GM12878 (cell line): ENCODE measurements around the gene HCLS1. TPM values are rescaled to one million over a fixed set of nuclear protein-coding genes. Genes with fewer than 3 reads are reported as not detected.

Experiments
- BCL11A ChIP-seq: IDR thresholded peaks from 2 replicates; pipeline ENCODE4 v1.6.1; 2011; ENCODE audit warnings: low read depth, low read length
- CEBPZ ChIP-seq: fragments of 150-350 bp; IDR thresholded peaks from 2 replicates; pipeline ENCODE4 v1.6.1; 2016; ENCODE audit warnings: low read depth, low read length
- CREM ChIP-seq: IDR thresholded peaks from 2 replicates; pipeline ENCODE4 v1.6.1; 2014; ENCODE audit warnings: antibody characterized with exemption, low read depth
- HSF1 ChIP-seq: fragments of 150-350 bp; IDR thresholded peaks from 2 replicates; pipeline ENCODE4 v1.6.1; 2014; ENCODE audit warnings: mild to moderate bottlenecking, low read depth, low read length
- IRF3 ChIP-seq: fragments of 450-650 bp; IDR thresholded peaks from 2 replicates; pipeline ENCODE4 v1.6.1; 2014; ENCODE audit warnings: mild to moderate bottlenecking
- NFIC ChIP-seq: IDR thresholded peaks from 2 replicates; pipeline ENCODE4 v1.6.1; 2012; ENCODE audit warnings: low read depth, mild to moderate bottlenecking, inconsistent platforms, low read length, moderate library complexity
- POLR2AphosphoS5 ChIP-seq: IDR thresholded peaks from 2 replicates; pipeline ENCODE4 v1.6.1; 2011; ENCODE audit warnings: mild to moderate bottlenecking, low read length, inconsistent platforms
- SP1 ChIP-seq: IDR thresholded peaks from one replicate; pipeline ENCODE4 v1.6.1; 2011; ENCODE audit warnings: low read depth, low read length
- TBL1XR1 ChIP-seq: IDR thresholded peaks from 2 replicates; pipeline ENCODE4 v1.6.1; 2012; ENCODE audit warnings: low read depth, low read length, improper control_type of control experiment
- TCF12 ChIP-seq: IDR thresholded peaks from 2 replicates; pipeline ENCODE4 v1.6.1; 2011; ENCODE audit warnings: low read depth, mild to moderate bottlenecking, low read length
- TCF3 ChIP-seq: IDR thresholded peaks from 2 replicates; pipeline ENCODE4 v1.6.1; 2012; ENCODE audit warnings: low read depth, mild to moderate bottlenecking, low read length, borderline replicate concordance; ENCODE audit not compliant: insufficient read depth
- ZNF592 ChIP-seq: fragments of 450-650 bp; IDR thresholded peaks from 2 replicates; pipeline ENCODE4 v1.6.1; 2017; ENCODE audit warnings: mild to moderate bottlenecking, moderate library complexity
- polyA plus RNA-seq, 11 experiments: library from polyadenylated mRNA; depleted of rRNA in 4 of 11; unstranded in 6 of 11; stranded (reverse) in 5 of 11; fragments of >200 nt; fragmentation: Nextera tagmentation in 4 of 11; fragmentation: Illumina TruSeq in 1 of 11; extraction: Ambion mirVana in 4 of 11; extraction: Trizol in 1 of 11; gene quantifications; 1 replicate in 1 of 11; 2 replicates in 10 of 11; pipeline versions ENCODE4 v1.2.1 to v1.2.3, GENCODE V29; 2011 to 2016; ENCODE audit warnings: inconsistent platforms in 2 of 11, missing spikeins in 2 of 11, low read depth in 1 of 11
- total RNA-seq, 4 experiments: library from RNA; depleted of rRNA in 3 of 4; stranded (reverse); fragments of >200 nt in 3 of 4; fragmentation: Illumina TruSeq in 1 of 4; extraction: Trizol in 1 of 4; gene quantifications; 2 replicates each; pipeline versions ENCODE4 v1.2.1 to v1.2.3, GENCODE V29; 2013 to 2021
- TF ChIP-seq, protein P1 (sequence below): fragments of 450-650 bp; IDR thresholded peaks from 2 replicates; pipeline ENCODE4 v1.6.1; 2016; ENCODE audit warnings: mild to moderate bottlenecking
- TF ChIP-seq, protein P2 (sequence below): fragments of 450-650 bp; IDR thresholded peaks from 2 replicates; pipeline ENCODE4 v1.6.1; 2017; ENCODE audit warnings: mild to moderate bottlenecking

The HCLS1 gene
- total and polyA plus RNA-seq, 10 of the 15 experiments (the other 5 are each of a cell fraction or from before 2014, with no cell fraction given) = 51.6 to 344 (median 231) TPM

- TF ChIP-seq SP1 = peak; percentile 31
- TF ChIP-seq HSF1 = no peak
- no peak for TF ChIP-seq TCF12
- no peak for TF ChIP-seq BCL11A
- TF ChIP-seq, protein P1, sequence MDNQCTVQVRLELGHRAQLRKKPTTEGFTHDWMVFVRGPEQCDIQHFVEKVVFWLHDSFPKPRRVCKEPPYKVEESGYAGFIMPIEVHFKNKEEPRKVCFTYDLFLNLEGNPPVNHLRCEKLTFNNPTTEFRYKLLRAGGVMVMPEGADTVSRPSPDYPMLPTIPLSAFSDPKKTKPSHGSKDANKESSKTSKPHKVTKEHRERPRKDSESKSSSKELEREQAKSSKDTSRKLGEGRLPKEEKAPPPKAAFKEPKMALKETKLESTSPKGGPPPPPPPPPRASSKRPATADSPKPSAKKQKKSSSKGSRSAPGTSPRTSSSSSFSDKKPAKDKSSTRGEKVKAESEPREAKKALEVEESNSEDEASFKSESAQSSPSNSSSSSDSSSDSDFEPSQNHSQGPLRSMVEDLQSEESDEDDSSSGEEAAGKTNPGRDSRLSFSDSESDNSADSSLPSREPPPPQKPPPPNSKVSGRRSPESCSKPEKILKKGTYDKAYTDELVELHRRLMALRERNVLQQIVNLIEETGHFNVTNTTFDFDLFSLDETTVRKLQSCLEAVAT = peak; percentile 68
- no peak for TF ChIP-seq CEBPZ
- peak; percentile 82 for TF ChIP-seq CREM
- no peak for TF ChIP-seq TBL1XR1
- no peak for TF ChIP-seq NFIC
- no peak for TF ChIP-seq IRF3
- TF ChIP-seq, protein P2, sequence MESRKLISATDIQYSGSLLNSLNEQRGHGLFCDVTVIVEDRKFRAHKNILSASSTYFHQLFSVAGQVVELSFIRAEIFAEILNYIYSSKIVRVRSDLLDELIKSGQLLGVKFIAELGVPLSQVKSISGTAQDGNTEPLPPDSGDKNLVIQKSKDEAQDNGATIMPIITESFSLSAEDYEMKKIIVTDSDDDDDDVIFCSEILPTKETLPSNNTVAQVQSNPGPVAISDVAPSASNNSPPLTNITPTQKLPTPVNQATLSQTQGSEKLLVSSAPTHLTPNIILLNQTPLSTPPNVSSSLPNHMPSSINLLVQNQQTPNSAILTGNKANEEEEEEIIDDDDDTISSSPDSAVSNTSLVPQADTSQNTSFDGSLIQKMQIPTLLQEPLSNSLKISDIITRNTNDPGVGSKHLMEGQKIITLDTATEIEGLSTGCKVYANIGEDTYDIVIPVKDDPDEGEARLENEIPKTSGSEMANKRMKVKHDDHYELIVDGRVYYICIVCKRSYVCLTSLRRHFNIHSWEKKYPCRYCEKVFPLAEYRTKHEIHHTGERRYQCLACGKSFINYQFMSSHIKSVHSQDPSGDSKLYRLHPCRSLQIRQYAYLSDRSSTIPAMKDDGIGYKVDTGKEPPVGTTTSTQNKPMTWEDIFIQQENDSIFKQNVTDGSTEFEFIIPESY = peak; percentile 46; the same call in 1 of the 2 replicates
- TF ChIP-seq TCF3 = peak; percentile 87; the same call in 1 of the 2 replicates
- no peak for TF ChIP-seq ZNF592
- peak; percentile 99 for TF ChIP-seq POLR2AphosphoS5
These were observed at the start of gene HCLS1 (continued) for GRCh38 chr3:121660356-121661171.
